Ovary (tissue), 10 donors: ENCODE measurements around the gene MMP25. TPM values are rescaled to one million over a fixed set of nuclear protein-coding genes. Genes with fewer than 3 reads are reported as not detected.

Experiments
- DNase-seq, 5 donors: peaks; one replicate each; pipeline ENCODE4 v3.0.0-alpha.2; 2019 to 2020
- H3K27ac ChIP-seq, 2 donors: fragments of 200-600 bp; one replicate each; pipeline versions ENCODE4 v1.5.1 to v1.8.0; 2019 to 2022
- H3K27me3 ChIP-seq: fragments of 200-600 bp; one replicate; pipeline ENCODE4 v1.8.0; 2022
- H3K36me3 ChIP-seq: fragments of 200-600 bp; sonication (generic); one replicate; pipeline ENCODE4 v1.5.1; 2019
- H3K4me1 ChIP-seq: one replicate; pipeline ENCODE4 v1.8.1; 2013; ENCODE audit warnings: mild to moderate bottlenecking, moderate library complexity; ENCODE audit not compliant: insufficient read depth
- H3K4me3 ChIP-seq: fragments of 200-600 bp; sonication (generic); one replicate; pipeline ENCODE4 v1.5.1; 2017
- H3K9me3 ChIP-seq, 2 donors: fragments of 200-600 bp in 1 of 2; sonication (generic) in 1 of 2; one replicate each; pipeline versions ENCODE4 v1.5.1 to v1.8.1; 2013 to 2019; ENCODE audit warnings: mild to moderate bottlenecking in 1 of 2, moderate library complexity in 1 of 2
- CTCF ChIP-seq, 3 donors: fragments of 450-650 bp in 2 of 3; fragments of 200-600 bp in 1 of 3; IDR thresholded peaks; one replicate each; pipeline versions ENCODE4 v1.5.1 to v1.8.0; 2016 to 2022; ENCODE audit warnings: antibody characterized with exemption in 3 of 3, mild to moderate bottlenecking in 1 of 3
- EP300 ChIP-seq: sonication (generic); formaldehyde crosslinking; IDR thresholded peaks from one replicate; pipeline ENCODE4 v1.6.1; 2017; ENCODE audit warnings: antibody characterized with exemption
- POLR2A ChIP-seq: fragments of 450-650 bp; IDR thresholded peaks from one replicate; pipeline ENCODE4 v1.6.1; 2017; ENCODE audit warnings: antibody characterized with exemption, mild to moderate bottlenecking, moderate library complexity
- WGBS, 3 donors: extraction: QIAGEN DNeasy Blood & Tissue Kit in 1 of 3; methylation state at CpG; one replicate each; pipeline versions ENCODE4 v1.1.5 to v1.1.7; 2013 to 2017; 5-methylcytosine and 5-hydroxymethylcytosine counted together
- intact Hi-C, 4 donors: fragments of 100-400 bp; cut with DNase I; formaldehyde crosslinking; loops; one replicate each; pipeline versions ENCODE4 v1.11.0 to v1.15.1; 2022 to 2023
- long read RNA-seq, 3 donors: library from polyadenylated mRNA in 2 of 3; unstranded in 2 of 3; transcript quantifications; one replicate each; pipeline ENCODE4 v2.0.0 and lab custom pipeline, GENCODE V29; 2021 to 2026
- polyA plus RNA-seq, 2 donors: library from polyadenylated mRNA; stranded (reverse); fragments of 200-250 nt in 1 of 2; fragments of 350-450 nt in 1 of 2; fragmentation: Illumina TruSeq in 1 of 2; extraction: RNeasy Lipid Tissue Mini Kit (QIAGEN cat#74804) in 1 of 2; gene quantifications; one replicate each; pipeline ENCODE4 v1.2.3, GENCODE V29; 2013 to 2014
- total RNA-seq, 7 donors: library from RNA; depleted of rRNA in 2 of 7; stranded (reverse); fragments of >200 nt in 2 of 7; fragmentation: NEBNext Ultra II Directional in 3 of 7; extraction: Animal tissue kit (Norgen Biotek cat#: 25700) in 3 of 7; gene quantifications; one replicate each; pipeline versions ENCODE4 v1.1.0 to v1.2.4, GENCODE V29; 2016 to 2023
- donor health status: DM: no; HTN: no; CAD: no; lungs with moderate emphysema.
- donor health status: DM: no; HTN: no; CAD: no.
- donor health status: Bipolar disorder and iron deficiency.
- donor health status: DM: yes; HTN: yes; CAD: no.
- donor health status: DM: no; HTN: no; CAD: no.
- donor health status: DM: yes; HTN: yes; CAD: no.

The MMP25 gene
- total RNA-seq (under 1 TPM in 6 of 7 donors, not detected in 1; 0.15 to 0.72 (median 0.61) TPM), polyA plus RNA-seq (under 1 TPM; 0.17 to 0.59 TPM)
- long read RNA-seq, donor 1: 0 reads
- long read RNA-seq, donor 2: 0 reads
- long read RNA-seq, donor 3, partial matches to known transcripts: 1 of 2 reads
- long read RNA-seq, donor 3, other reads (novel, unspliced or antisense): 1 of 2 reads

GRCh38 chr16:3045758-3046640, at the start of gene MMP25:
Gene MMP25 (plus strand): TSS chr16:3046561. CDS start chr16:3046918, 357 bp downstream.
- no peak for TF ChIP-seq EP300
- TF ChIP-seq CTCF (IDR thresholded peaks at IDR 0.05): no peak
- no peak for TF ChIP-seq POLR2A
- Histone ChIP-seq H3K27me3 (peaks cover 4% of the 10 kb centered on the region), H3K4me1 (peaks cover 5% of the 10 kb centered on the region), H3K4me3 (peak within 1 kb of the TSS; percentile 6), H3K27ac (no peak within 1 kb of the TSS), H3K36me3 (no peaks in the 10 kb centered on the region), H3K9me3 (no peaks in the 10 kb centered on the region)
- no peak for DNase-seq
- intact Hi-C loops: no loop called here
- 0 to 1% (median 1%) methylated on average over 53 to 86 of the region's 86 CpGs for WGBS, 3 donors

- Histone ChIP-seq H3K4me1 (no peaks in the 10 kb centered on the region), H3K27ac (no peak overlapping the region), H3K27me3 (no peaks in the 10 kb centered on the region), H3K36me3 (no peaks in the 10 kb centered on the region), H3K4me3 (no peak overlapping the region), H3K9me3 (no peaks in the 10 kb centered on the region)
- intact Hi-C loops: no loop called here
- 67 to 76% (median 71%) methylated on average over 6 of the region's 6 CpGs for WGBS, 3 donors
- TF ChIP-seq CTCF (IDR thresholded peaks at IDR 0.05) (no peak), POLR2A (no peak), EP300 (no peak)
- no peak for DNase-seq
Measured at GRCh38 chr16:2999929-3000328, 46.4 kb upstream of the MMP25 start.

- Histone ChIP-seq H3K4me3 (no peak overlapping the region), H3K36me3 (no peaks in the 10 kb centered on the region), H3K27ac (no peak overlapping the region), H3K27me3 (peaks cover under 1% of the 10 kb centered on the region), H3K4me1 (no peaks in the 10 kb centered on the region), H3K9me3 (no peaks in the 10 kb centered on the region)
- TF ChIP-seq POLR2A (no peak), EP300 (no peak), CTCF (IDR thresholded peaks at IDR 0.05) (no peak)
- 65 to 79% (median 68%) methylated on average over 4 of the region's 4 CpGs for WGBS, 3 donors
- intact Hi-C loops: no loop called here
- no peak for DNase-seq
Measured at GRCh38 chr16:3000540-3000939, 45.8 kb upstream of the MMP25 start.

- no peaks in the 10 kb centered on the region for H3K9me3 ChIP-seq
- DNase-seq: no peak
- no peak overlapping the region for H3K4me3 ChIP-seq
- no peak for TF ChIP-seq CTCF (IDR thresholded peaks at IDR 0.05)
- intact Hi-C loops: no loop called here
- H3K27ac ChIP-seq: no peak overlapping the region
- H3K4me1 ChIP-seq: no peaks in the 10 kb centered on the region
- H3K27me3 ChIP-seq: peaks cover 5% of the 10 kb centered on the region
- H3K36me3 ChIP-seq: no peaks in the 10 kb centered on the region
- whole genome bisulfite sequencing, 3 donors: 53 to 60% (median 58%) methylated on average over 11 to 12 of the region's 12 CpGs
Measured at GRCh38 chr16:3001316-3001715, 45.0 kb upstream of the MMP25 start.
